ENCODE results near the gene LTO1.

DNA sequence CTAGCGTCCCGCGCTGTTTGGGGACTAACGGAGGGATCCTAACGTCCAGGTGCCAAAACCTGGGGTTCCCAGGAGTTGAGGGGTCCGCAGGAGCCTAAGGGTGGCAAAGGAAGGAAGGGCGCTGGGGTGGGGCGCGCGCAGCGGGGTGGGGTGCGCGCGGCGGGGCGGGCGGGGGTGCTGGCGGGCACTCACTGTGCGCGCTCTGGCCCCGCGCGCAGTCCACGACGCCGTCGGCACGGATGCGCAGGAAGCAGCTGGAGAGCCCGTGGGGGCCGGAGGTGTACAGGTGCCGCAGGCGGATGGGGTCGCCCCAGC lies 28.3 kb upstream of the LTO1 start:
- TF ChIP-seq, protein P1, sequence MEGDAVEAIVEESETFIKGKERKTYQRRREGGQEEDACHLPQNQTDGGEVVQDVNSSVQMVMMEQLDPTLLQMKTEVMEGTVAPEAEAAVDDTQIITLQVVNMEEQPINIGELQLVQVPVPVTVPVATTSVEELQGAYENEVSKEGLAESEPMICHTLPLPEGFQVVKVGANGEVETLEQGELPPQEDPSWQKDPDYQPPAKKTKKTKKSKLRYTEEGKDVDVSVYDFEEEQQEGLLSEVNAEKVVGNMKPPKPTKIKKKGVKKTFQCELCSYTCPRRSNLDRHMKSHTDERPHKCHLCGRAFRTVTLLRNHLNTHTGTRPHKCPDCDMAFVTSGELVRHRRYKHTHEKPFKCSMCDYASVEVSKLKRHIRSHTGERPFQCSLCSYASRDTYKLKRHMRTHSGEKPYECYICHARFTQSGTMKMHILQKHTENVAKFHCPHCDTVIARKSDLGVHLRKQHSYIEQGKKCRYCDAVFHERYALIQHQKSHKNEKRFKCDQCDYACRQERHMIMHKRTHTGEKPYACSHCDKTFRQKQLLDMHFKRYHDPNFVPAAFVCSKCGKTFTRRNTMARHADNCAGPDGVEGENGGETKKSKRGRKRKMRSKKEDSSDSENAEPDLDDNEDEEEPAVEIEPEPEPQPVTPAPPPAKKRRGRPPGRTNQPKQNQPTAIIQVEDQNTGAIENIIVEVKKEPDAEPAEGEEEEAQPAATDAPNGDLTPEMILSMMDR (conservative IDR thresholded peaks at IDR 0.05; ENCODE audit: low read depth in 2 of 2): no peak
- TF ChIP-seq EZH2phosphoT487 (IDR thresholded peaks at IDR 0.05; ENCODE audit: unreplicated experiment) (no peak), POLR2AphosphoS5 (IDR thresholded peaks at IDR 0.05; ENCODE audit: low read depth) (no peak; the same call in 1 of the 2 replicates), EZH2 (IDR thresholded peaks at IDR 0.05; ENCODE audit: low read depth, unreplicated experiment) (no peak), NANOG (IDR thresholded peaks at IDR 0.05; ENCODE audit: borderline replicate concordance) (no peak), ZNF331 (CRISPR knock-in tag; IDR thresholded peaks at IDR 0.05; ENCODE audit: low read depth) (no peak), JUNB (IDR thresholded peaks at IDR 0.05; ENCODE audit: unreplicated experiment) (no peak), CREB1 (CRISPR knock-in tag; IDR thresholded peaks at IDR 0.05; ENCODE audit: low read depth) (no peak), STAT1 (IDR thresholded peaks at IDR 0.05; ENCODE audit: unreplicated experiment) (no peak)
- TF ChIP-seq, protein P2, sequence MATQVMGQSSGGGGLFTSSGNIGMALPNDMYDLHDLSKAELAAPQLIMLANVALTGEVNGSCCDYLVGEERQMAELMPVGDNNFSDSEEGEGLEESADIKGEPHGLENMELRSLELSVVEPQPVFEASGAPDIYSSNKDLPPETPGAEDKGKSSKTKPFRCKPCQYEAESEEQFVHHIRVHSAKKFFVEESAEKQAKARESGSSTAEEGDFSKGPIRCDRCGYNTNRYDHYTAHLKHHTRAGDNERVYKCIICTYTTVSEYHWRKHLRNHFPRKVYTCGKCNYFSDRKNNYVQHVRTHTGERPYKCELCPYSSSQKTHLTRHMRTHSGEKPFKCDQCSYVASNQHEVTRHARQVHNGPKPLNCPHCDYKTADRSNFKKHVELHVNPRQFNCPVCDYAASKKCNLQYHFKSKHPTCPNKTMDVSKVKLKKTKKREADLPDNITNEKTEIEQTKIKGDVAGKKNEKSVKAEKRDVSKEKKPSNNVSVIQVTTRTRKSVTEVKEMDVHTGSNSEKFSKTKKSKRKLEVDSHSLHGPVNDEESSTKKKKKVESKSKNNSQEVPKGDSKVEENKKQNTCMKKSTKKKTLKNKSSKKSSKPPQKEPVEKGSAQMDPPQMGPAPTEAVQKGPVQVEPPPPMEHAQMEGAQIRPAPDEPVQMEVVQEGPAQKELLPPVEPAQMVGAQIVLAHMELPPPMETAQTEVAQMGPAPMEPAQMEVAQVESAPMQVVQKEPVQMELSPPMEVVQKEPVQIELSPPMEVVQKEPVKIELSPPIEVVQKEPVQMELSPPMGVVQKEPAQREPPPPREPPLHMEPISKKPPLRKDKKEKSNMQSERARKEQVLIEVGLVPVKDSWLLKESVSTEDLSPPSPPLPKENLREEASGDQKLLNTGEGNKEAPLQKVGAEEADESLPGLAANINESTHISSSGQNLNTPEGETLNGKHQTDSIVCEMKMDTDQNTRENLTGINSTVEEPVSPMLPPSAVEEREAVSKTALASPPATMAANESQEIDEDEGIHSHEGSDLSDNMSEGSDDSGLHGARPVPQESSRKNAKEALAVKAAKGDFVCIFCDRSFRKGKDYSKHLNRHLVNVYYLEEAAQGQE (IDR thresholded peaks at IDR 0.05; ENCODE audit: unreplicated experiment): no peak

All from GM23338 (cell line).